Testis (tissue), 3 donors: Measurements from ENCODE around the gene MAST3. TPM values are rescaled to one million over a fixed set of nuclear protein-coding genes. Genes with fewer than 3 reads are reported as not detected.

Experiments used
- DNase-seq: peaks from one replicate; pipeline ENCODE4 v3.0.0-alpha.2; 2019
- H3K27ac ChIP-seq, 2 donors: fragments of 200-600 bp; sonication (generic); one replicate each; pipeline ENCODE4 v1.5.1; 2019
- H3K27me3 ChIP-seq: fragments of 200-600 bp; sonication (generic); one replicate; pipeline ENCODE4 v1.5.1; 2019
- H3K36me3 ChIP-seq: fragments of 200-600 bp; sonication (generic); one replicate; pipeline ENCODE4 v1.5.1; 2017; ENCODE audit warnings: low read depth; ENCODE audit errors: missing control alignments
- H3K4me1 ChIP-seq: fragments of 200-600 bp; sonication (generic); one replicate; pipeline ENCODE4 v1.5.1; 2019
- H3K4me3 ChIP-seq, 2 donors: fragments of 200-600 bp; sonication (generic); one replicate each; pipeline ENCODE4 v1.5.1; 2017 to 2019
- H3K9me3 ChIP-seq: fragments of 200-600 bp; sonication (generic); one replicate; pipeline ENCODE4 v1.5.1; 2017
- CTCF ChIP-seq, 3 experiments: fragments of 450-650 bp in 2 of 3; fragments of 200-600 bp in 1 of 3; sonication (generic) in 1 of 3; IDR thresholded peaks; one replicate each; pipeline ENCODE4 v1.5.1; 2016 to 2019; ENCODE audit warnings: antibody characterized with exemption in 3 of 3, mild to moderate bottlenecking in 2 of 3, moderate library complexity in 1 of 3
- POLR2A ChIP-seq: fragments of 450-650 bp; IDR thresholded peaks from one replicate; pipeline ENCODE4 v1.6.1; 2017; ENCODE audit warnings: antibody characterized with exemption, mild to moderate bottlenecking, moderate library complexity
- WGBS, 2 donors: methylation state at CpG; one replicate each; pipeline ENCODE4 v1.1.5; 2018; 5-methylcytosine and 5-hydroxymethylcytosine counted together
- intact Hi-C: fragments of 100-400 bp; cut with DNase I; formaldehyde crosslinking; loops from one replicate; pipeline ENCODE4 v1.15.1; 2023; ENCODE audit warnings: low total_unique reads
- polyA plus RNA-seq: library from polyadenylated mRNA; stranded (reverse); fragments of 350-450 nt; fragmentation: Illumina TruSeq; extraction: RNeasy Lipid Tissue Mini Kit (QIAGEN cat#74804); gene quantifications from one replicate; pipeline ENCODE4 v1.2.3, GENCODE V29; 2014; ENCODE audit warnings: low read depth, low replicate concordance; ENCODE audit not compliant: insufficient read depth
- total RNA-seq, 2 donors: library from RNA; depleted of rRNA; stranded (reverse); fragments of >200 nt; gene quantifications; one replicate each; pipeline ENCODE4 v1.2.3, GENCODE V29; 2016

Gene MAST3
- total and polyA plus RNA-seq, 3 donors from 2014 or later = 5.0 to 11.2 (median 9.7) TPM

- intact Hi-C loops = no loop called here
- no peak for DNase-seq
- Histone ChIP-seq H3K4me1 (no peaks in the 10 kb centered on the region), H3K9me3 (no peaks in the 10 kb centered on the region), H3K36me3 (no peaks in the 10 kb centered on the region), H3K4me3 (no peak overlapping the region), H3K27ac (no peak overlapping the region), H3K27me3 (no peaks in the 10 kb centered on the region)
- 87 to 97% methylated on average over 18 of the region's 18 CpGs for WGBS, 2 donors
- no peak for TF ChIP-seq CTCF (IDR thresholded peaks at IDR 0.05)
- no peak for TF ChIP-seq POLR2A
These were observed 38.4 kb downstream of the MAST3 start for GRCh38 chr19:18135712-18136584.

GRCh38 chr19:18137242-18137641, 39.7 kb downstream of the MAST3 start:
- H3K36me3 ChIP-seq = no peaks in the 10 kb centered on the region
- no peak overlapping the region for H3K27ac ChIP-seq
- WGBS, 2 donors = 86% methylated on average over 11 of the region's 11 CpGs; no CpG with 5 or more reads in 1 of the 2 donors
- H3K4me1 ChIP-seq = no peaks in the 10 kb centered on the region
- intact Hi-C loops = no loop called here
- H3K27me3 ChIP-seq = no peaks in the 10 kb centered on the region
- no peaks in the 10 kb centered on the region for H3K9me3 ChIP-seq
- no peak overlapping the region for H3K4me3 ChIP-seq
- DNase-seq = no peak
- TF ChIP-seq POLR2A = no peak

DNA sequence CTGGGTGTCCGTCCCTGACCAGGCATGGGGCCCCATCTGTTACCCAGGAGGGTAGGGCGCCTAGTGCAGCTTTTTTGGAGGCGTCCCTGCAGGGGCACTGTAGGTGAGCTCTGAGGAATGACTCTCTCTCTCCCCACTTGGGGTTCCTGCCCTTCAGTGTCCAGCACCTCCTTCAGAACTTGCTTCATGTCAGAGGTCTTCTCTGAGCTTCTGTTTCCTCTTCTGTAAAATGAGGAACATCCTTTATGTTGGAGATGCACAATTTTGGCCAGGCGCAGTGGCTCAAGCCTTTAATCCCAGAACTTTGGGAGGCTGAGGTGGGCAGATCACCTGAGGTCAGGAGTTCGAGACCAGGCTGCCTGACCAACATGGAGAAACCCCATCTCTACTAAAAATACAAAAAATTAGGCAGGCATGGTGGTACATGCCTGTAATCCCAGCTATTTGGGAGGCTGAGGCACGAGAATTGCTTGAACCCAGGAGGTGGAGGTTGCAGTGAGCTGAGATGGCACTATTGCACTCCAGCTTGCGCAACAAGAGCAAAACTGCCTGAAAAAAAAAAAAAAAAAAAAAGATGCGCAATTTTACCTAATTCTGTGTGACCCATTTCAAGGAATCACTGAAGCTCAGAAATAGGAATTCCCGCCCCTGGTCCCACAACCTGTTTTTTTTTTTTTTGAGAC, 40.2 kb downstream of the MAST3 start:
- H3K9me3 ChIP-seq = no peaks in the 10 kb centered on the region
- intact Hi-C loops = no loop called here
- no peak for DNase-seq
- H3K36me3 ChIP-seq = no peaks in the 10 kb centered on the region
- H3K4me1 ChIP-seq = no peaks in the 10 kb centered on the region
- H3K27me3 ChIP-seq = no peaks in the 10 kb centered on the region
- WGBS, 2 donors = 83 to 96% methylated on average over 8 to 9 of the region's 9 CpGs
- no peak overlapping the region for H3K4me3 ChIP-seq
- H3K27ac ChIP-seq = no peak overlapping the region
- no peak for TF ChIP-seq CTCF (IDR thresholded peaks at IDR 0.05)
- no peak for TF ChIP-seq POLR2A

DNA sequence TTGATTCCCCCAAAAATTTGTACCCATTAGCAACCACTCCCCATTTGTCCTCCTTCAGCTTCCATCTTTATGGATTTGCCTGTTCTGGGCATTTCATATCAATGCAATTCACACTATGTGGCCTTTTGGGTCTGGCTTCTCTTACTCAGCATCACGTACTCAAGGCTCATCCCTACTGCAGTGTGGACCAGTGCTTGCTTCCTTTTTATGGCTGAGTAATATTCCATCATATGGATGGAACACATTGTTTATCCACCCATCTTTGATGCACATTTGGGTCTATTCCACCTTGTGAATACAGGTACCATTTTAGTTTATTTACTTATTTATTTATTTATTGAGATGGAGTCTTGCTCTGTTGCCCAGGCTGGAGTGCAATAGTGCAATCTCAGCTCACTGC, 42.9 kb downstream of the MAST3 start:
- DNase-seq = no peak
- H3K4me1 ChIP-seq = no peaks in the 10 kb centered on the region
- H3K9me3 ChIP-seq = no peaks in the 10 kb centered on the region
- TF ChIP-seq POLR2A = no peak
- TF ChIP-seq CTCF (IDR thresholded peaks at IDR 0.05) = no peak
- H3K27me3 ChIP-seq = no peaks in the 10 kb centered on the region
- WGBS, 2 donors = 85 to 100% methylated on average over 1 of the region's 1 CpG
- intact Hi-C loops = no loop called here
- H3K36me3 ChIP-seq = no peaks in the 10 kb centered on the region
- H3K27ac ChIP-seq = no peak overlapping the region
- no peak overlapping the region for H3K4me3 ChIP-seq

GRCh38 chr19:18141031-18141430, 43.5 kb downstream of the MAST3 start:
- no peaks in the 10 kb centered on the region for H3K4me1 ChIP-seq
- WGBS, 2 donors = 93 to 96% methylated on average over 6 of the region's 6 CpGs
- H3K27me3 ChIP-seq = no peaks in the 10 kb centered on the region
- no peak overlapping the region for H3K27ac ChIP-seq
- H3K9me3 ChIP-seq = no peaks in the 10 kb centered on the region
- intact Hi-C loops = no loop called here
- no peak for TF ChIP-seq POLR2A
- no peak for TF ChIP-seq CTCF (IDR thresholded peaks at IDR 0.05)
- no peak overlapping the region for H3K4me3 ChIP-seq
- DNase-seq = no peak
- H3K36me3 ChIP-seq = no peaks in the 10 kb centered on the region
